Kidney tubule cell (primary cell): ENCODE measurements around the gene OVCA2.
"Not testable (repeated sequence)": the region's sequence is repeated elsewhere in the genome, so short reads cannot be mapped to it uniquely, and the experiment has no call there.

Experiments used
- DNase-seq: peaks from one replicate; pipeline ENCODE4 v3.0.0-alpha.2; 2018; ENCODE audit warnings: low spot score

Gene OVCA2

DNA sequence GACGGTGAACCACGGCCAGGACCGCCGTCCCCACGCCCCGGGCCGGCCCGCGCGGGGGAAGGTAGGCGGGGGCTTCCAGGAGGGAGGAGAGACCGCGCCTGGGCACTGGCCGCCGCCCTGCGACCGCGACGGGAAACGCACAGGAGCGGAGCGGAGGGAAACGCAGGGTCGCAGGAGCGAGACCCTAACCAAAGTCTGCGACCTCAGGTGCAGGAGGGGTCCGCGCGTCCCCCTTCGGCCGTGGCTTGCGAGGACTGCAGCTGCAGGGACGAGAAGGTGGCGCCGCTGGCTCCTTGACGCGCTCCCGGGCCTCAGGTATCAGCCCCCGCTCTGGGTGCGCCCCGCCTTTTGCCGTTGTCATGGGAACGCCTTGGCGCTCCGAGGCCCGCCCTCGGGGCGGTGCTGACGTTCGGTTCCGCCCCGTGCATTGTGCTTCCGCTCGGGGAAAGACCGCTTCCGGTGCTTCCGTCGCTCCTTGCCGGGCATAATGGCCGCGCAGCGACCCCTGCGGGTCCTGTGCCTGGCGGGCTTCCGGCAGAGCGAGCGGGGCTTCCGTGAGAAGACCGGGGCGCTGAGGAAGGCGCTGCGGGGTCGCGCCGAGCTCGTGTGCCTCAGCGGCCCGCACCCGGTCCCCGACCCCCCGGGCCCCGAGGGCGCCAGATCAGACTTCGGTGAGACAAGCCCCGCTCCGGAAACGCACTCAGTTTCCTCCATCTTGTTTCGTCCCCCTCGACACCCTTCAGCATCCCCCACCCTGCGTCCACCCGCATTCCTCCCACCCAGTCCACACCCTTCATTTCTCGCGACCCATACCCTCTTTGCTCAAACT lies at the start of gene OVCA2:
Gene OVCA2 (plus strand): TSS at position 462 of the 829 bp plus-strand sequence. CDS start 26 bp downstream, at position 488.
- peak; percentile 95 for DNase-seq

DNA sequence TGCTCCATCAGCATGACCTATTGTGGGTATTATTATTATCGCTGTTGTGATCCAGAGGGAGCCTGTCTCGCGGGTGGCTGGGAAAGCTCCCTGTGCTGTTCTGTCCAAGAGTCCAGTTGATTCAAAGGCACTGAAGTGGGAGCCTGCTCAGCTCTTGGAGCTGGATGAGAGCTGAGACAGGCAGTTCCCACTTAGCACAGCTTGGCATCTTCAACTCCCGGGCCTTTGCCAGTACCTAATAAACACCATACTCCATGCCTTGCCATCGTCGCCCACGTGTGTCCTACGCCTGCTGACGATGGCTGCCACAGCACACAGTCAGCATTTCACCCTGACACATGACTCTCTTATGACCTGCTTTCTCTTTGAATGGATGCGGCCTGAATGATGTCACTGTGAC lies 49.3 kb upstream of the OVCA2 start:
- no peak for DNase-seq

DNA sequence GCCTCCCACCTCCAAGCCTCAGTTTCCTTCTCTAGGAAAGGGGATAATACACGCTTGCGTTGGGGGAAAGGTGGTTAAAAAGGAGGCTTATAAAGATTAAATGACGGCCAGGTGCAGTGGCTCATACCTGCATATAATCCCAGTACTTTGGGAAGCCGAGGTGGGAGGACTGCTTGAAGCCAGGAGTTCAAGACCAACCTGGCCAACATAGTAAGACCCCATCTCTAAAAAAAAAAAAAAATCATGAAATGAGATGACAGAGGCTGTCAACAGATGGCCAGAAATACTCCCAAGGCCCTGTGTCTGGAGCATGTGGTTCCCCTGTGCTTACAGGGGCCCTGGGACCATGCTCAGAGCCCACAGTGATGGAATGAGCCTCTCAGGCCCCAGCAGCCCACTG lies 47.1 kb upstream of the OVCA2 start:
- no peak for DNase-seq

DNA sequence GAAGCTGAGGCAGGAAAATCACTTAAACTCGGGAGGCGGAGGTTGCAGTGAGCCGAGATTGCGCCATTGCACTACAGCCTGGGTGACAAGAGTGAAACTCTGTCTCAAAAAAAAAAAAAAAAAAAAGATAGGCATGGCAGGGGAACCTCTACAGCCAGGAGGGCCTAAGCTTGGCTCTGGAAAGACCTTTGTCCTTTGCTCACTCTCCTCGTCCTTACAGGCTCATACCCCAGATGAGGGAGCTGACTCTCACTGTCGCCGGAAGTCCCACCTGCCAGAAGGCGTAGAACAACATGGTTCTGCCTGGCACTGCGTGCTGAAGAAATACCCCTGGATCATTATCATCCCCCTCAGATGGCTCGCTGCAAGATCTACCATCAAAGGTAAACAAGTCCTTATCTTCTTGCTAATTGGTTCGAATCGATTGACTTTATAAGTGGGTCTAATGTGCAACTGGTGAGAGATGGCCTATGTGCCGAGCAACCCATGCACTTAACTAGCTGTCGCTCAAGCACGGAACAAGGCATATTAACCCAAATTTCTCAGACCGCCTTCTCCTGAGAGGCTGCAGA lies 46.4 kb upstream of the OVCA2 start:
- no peak for DNase-seq

DNA sequence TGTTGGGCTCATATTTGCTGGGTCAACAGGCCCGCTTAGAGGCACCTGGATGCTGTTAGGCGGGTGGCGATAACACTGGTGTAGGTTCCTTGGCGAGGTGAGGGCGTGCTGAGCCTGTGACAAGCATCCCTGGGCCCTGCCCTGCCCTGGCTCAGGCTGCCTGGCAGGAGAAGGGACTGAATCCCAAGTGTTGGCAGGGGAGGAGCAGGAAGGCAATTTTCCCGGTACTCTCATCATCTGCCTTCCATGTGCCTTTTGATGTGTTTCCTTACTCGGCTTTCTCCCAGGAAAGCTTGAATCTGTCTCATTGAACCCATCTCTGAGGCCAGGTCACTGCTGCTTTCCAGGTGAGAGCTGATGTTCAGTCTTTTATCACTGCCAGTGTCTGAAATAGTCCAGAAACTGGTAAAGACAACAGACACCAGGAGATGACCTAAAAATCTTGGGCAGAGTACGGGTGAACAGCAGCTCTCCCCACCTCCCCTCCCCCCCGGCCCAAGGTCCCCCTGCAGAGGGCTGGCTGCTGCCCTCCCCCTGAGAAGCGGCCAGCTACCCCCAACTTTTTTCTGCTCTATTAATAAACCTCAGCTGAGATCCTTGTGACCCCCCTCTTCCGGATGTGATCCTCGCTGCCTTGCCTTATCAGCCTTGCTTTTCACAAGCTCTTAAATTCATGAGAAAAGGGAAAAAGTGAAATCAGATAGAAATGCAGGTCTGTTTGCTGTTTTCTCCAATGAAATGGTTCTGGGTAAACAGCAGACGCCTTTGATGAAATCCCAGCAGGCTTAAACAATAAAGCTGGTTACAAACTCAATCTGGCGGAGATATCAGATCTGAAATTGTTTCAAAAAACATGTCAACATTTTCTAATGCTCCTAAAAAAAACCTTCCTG lies 45.7 kb upstream of the OVCA2 start:
- no peak for DNase-seq

DNA sequence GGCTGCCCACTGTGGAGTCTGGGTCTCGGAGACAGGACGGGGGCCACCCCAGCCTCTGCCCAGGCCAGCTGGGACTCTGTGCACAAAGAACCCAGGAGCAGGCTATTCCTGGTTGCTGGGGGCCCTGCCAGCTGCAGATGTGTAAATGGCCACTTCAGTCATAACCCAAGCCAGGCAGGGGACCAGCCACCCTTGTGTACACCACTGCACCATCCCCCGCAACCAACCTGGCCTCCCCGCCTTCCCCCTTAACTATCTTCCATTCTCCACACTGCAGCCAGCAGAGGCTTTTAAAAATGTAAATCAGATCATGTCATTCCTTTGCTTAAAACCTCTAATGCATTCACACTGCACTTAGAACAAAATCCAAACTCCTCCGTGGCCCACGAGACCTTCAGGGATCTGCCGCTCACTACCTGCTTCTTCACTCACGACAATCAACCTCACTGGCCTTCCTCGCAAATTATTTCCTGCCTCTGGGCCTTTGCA lies 45.0 kb upstream of the OVCA2 start:
- DNase-seq = no peak

DNA sequence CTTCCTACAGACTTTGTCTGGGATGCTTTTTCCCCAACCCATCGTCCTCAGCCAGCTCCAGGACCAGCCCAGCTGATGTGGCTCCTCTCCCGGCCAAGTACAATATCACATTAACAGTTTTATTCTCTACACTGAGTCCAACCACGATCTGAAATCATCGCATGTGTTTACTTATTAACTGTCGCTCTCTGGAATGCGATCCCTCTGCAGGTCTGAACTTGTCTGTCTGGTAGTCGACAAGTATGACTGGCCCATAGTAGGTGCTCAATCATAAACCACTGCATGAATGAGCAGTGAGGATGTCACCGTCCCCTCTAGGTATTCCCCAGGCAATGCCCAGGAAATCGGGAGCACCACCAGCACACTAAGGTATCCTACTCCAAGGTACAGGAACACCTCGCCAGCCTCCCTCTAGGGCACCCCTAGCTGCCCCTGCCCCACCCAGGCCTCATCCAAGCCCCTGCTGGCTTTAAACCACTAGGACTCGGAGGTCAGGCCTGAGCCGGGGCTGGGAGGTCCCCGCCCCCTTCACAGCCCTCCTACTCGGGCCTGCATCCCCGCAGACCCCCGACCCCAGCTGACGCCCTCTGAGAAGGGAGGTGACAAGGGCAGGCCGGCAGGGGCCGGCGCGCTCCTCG lies 44.4 kb upstream of the OVCA2 start:
- DNase-seq = peak; percentile 95

DNA sequence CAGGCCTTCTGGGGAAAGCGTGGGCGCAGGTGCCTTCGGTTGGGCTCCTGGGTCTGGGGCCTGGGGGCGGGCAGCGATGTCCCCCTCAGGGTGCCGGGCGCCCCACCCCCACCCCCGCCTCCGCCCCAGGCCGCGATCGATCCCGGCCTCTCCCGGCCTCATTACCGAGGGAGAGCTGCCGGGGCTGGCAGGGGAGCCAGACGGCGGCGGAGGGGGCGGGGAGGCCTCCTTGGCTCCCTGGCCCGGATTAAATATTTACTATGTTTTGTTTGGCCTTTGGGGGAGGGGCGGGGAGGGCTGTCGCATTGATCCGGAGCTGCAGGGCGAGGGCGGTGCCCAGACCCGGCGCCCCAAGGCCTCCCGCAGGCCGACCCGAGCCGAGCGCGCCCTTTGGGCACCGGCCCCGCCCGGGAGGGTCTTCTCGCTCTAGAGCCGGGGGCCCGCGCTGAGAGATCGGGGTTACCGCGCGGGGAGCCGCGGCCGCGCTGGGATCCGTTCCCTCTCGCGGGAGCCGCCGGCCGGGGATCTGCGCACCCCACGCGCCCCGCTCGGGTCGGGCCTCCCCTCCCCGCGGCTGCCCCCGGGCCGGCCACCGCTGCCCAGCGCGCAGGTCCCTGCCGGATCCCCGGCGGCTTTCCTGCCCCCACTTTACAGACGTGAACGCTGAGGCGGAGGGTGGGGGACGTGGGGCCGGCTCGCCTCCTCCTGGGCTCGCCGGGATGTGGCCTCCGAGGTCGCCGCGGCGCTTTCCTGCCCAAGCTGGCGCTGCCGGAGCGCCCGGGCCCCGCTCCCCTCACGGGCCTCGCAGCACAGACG lies 43.7 kb upstream of the OVCA2 start:
- peak; percentile 57 for DNase-seq

DNA sequence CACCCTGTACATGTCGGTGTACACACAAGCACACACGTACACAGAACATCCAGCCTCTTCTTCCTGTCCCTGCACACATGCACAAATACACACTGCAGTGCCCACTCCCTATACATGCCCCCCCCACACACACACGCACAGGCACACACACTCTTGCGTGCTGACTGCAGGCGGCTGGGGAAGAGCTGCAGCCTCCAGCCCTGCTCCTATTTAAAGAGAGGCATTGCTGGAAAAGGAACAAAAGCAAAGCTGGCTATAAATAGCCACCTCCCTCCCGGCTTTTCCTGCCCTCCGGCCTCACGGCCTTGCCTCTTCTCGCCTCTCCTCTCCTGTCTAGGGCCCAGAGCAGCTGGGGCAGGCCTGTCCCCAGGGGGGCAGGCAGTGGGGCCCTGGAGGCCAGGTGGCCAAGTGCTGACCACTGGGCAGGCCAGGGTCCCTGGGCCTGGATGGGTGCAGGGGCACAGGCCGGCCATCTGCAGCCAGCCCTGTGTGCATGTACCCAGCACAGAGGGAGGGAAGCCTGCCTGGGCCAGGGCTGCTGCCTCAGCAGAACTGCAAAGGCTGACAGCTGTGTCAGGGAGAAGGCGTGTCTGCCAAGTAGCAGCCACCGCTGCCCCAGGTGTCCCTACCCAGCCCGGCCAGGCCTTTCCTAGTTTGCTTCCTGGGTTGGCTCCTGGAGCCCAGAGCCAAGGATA lies 42.1 kb upstream of the OVCA2 start:
- peak; percentile 28 for DNase-seq

DNA sequence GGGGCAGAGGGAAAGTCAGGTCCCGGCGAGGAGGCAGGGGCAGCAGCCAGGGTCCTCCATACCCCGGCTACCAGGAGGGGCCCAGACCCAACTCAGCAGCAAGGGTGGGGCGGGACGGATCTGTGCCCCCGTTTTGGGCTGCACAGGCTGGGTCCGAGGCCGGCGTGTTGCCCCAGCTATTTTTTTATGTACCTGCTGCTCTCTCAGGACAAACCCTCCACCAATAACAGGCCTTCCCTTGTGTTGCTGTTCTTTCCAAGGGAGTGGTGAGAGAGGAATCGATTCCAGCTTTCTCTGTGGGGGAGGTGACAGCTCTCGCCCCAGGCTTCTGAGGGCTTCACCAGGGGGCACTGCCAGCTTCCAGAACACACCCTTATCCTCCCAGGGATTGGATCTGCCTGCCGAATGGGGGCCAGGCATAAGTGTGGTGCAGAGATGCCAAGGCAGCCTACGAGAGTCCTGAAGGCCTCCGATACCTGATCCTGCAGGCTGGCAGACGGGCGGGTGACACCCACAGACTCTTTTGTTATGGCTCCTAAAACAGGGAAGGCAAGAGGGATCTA lies 39.0 kb upstream of the OVCA2 start:
- DNase-seq = no peak

DNA sequence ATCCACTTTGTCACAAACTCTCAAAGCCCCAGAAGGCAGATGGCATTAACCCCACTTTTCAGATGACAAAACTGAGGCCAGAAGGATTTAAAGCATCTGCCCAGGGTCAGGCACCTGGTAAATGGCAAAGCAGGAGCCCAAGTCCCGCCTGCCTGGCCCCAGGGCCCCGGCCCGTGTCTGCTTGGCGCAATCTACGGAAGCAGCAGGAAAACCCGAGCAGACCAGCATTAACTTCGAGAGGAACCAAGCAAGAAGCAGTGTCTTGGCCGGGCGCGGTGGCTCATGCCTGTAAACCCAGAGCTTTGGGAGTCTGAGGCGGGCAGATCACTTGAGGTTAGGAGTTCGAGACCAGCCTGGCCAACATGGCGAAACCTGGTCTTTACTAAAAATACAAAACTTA lies 38.3 kb upstream of the OVCA2 start:
- DNase-seq = no peak

DNA sequence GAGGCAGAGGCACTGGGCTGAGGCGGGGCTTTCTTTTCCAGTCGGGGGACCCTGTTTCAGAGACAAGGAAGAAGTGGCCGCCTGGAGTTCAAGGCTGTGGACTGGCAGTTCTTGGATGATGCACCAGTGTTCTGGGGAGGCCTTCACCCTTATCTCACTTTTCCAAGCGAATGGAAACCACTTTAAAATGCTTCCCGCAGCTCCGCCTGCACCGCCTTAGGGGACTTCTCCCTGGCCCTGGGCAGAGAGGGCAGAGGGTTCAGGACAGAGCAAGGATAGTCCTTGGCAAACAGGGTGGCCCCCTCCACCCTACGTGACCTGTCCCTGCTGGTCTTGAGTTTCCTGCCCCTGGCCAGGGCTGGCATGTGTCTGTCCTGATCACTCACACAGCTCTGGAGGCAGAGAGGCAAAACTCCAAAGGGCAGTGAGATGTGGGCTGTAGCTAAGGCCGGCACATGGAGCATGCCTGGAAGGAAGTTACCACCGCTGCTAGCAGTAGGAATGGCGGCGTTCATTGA lies 37.3 kb upstream of the OVCA2 start:
- no peak for DNase-seq

DNA sequence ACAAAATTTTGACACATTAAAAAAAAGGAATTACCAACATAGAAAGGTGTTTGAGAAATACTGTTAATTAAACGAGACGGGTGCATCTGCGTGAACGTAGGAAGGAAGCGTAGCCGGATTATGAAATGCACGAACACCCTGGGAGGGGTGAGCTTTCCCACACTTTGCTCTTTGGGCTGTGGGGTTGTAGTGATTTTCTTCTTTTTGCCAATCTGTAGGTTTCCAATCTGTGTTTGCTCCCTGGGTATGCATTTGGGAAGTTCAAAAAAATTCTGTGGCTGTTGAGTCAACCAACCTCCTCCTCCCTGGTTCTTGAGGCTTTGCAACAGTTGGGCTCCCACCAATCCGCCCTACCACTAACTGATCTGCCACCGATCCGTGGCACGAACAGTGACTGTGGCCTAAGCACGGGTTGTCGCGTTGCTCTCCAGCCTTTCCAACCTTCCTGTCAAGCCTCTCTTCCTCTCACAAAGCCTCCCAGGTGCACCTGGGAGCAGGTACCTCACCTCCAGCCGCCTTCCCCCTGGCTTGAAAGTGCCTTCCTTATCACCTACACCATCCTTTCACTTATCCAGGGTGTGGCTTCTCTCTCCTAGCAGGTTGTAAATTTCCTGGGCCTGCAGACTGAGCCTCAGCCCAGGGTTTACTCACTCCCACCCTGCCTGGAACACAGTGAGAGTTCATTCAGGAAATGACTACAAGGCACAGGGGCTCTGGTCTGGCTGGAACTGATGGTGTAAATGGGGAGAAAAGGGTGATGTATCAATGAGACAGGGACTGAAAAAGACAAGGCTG lies 33.3 kb upstream of the OVCA2 start:
- no peak for DNase-seq

DNA sequence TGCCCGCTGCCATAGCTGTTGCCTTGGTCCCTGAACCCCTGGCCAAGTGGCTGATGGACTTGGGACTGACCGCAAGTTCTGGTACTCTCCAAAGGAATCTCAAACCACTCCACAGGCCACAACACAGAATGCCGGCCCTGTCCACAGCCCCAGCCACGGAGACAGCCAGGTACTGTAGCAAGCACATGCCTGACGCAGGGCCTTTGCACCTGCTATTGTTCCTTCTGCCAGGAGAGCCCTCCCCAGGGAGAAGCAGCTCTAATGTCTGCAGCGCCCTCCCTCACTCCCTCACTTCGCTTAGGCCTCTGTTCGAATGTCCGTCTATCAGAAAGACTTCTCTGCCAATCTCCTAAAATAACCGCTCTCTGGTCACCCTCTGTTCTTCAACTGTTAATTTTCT lies 32.1 kb upstream of the OVCA2 start:
- DNase-seq = no peak

DNA sequence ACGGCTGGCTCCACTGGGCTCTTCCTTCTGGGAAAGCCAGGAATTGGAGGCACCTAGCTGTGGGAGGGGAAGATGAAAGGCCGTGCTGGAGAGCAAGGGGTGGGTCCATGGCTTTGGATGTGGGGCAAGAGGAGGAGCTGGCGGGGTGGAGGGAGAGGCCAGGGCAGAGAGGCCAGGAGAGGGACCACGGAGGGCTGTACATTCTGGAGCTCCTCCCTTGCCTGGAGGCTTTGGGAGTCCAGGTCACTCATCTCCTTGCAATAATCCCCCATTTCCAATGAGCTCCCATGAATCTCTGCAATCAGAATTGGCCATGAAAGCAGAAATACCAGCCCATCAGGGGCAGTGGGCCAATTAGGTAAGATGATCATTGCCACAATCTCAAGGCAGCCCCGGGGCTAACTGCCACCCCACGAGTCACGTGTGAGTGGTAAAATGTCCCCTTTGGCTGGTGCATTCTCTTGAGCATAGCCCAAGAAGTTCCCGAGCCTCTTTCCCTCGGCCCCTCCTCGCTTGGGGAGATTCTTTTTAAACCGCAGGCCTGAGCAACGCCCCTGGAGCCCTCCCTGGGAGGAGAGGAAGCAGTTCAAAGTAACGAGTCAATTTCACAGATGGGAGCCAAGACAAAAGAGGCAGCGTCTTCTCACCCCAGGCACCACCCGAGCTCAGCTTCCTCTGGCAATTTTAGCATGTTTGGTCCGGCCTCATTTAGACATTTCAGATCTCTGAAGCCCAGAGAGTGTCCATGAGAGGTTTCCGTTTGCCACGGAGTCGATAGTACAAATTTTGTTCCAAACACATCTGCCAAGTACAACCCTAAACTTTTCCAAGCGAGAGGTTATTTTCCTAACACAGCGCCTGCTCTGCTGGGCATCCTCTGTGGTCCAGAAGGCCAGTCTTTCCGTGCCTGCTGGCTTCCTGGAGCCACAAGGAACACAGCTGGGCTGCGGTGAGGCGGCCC lies 30.1 kb upstream of the OVCA2 start:
- no peak for DNase-seq

DNA sequence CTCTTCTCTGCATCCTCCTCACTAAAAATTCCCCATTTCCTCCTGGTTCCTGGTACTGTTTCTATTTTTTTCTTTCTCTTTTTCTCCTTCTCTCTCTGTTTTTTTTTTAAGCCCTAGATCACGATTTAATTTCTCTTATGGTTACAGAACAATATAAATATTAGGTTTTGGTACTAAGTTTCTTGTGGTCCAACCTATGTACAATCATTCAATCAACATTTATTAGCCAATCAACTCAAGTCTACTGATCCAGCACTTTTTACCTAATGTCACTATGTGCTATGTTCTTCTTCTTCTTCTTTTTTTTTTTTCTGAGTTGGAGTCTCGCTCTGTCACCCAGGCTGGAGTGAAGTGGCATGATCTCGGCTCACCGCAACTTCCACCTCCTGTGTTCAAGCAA lies 29.3 kb upstream of the OVCA2 start:
- no peak for DNase-seq

DNA sequence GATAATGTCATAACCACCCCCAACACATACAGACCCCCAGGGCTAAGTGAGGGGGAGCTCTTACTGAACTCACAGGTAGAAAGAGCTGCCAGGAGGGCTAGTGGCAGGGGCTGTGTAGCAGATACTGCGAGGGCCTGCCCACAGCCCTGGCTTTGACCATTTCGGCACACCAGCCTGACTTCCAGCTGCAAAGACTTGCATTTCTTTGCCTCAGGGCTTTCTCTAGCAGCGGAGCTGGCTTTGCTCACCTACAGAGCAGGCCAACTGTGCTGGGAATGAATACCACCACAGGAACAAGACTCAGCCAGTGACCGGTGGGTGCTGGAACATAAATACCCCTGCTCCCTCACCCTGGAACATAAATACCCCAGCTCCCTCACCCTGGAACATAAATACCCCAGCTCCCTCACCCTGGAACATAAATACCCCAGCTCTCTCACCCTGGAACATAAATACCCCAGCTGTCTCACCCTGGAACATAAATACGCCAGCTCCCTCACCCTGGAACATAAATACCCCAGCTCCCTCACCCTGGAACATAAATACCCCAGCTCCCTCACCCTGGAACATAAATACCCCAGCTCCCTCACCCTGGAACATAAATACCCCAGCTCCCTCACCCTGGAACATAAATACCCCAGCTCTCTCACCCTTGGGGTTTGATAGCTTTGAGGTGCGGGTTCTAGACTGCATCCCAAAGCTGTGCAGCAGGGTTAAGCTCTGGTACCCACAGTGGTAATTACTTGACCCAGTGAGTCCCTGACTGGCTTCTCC lies 28.4 kb upstream of the OVCA2 start:
- not testable (repeated sequence) for DNase-seq
